Activated T-helper 1 cell treated with anti-CD3 and anti-CD28 coated beads, Interleukin-12 subunit alpha, Interleukin-12 subunit beta, Interleukin-2, Interleukin-4 antibody, amounts not matched to agents 30 ng/mL and 10 ng/mL and 1 ng/mL, durations not matched to agents 14 hours and 24 hours and 36 hours (primary cell): ENCODE data around the gene CABLES1. TPM values are rescaled to one million over a fixed set of nuclear protein-coding genes. Genes with fewer than 3 reads are reported as not detected.
"Not testable (repeated sequence)": the region's sequence is repeated elsewhere in the genome, so short reads cannot be mapped to it uniquely, and the experiment has no call there.

Experiments used
- DNase-seq: peaks from one replicate; pipeline ENCODE4 v3.0.0; 2021; ENCODE audit warnings: low spot score
- H3K27ac Mint-ChIP-seq: one replicate; pipeline ENCODE4 v1.8.0; 2021; ENCODE audit warnings: mild to moderate bottlenecking, mixed read lengths
- H3K27me3 Mint-ChIP-seq: one replicate; pipeline ENCODE4 v1.8.0; 2022; ENCODE audit warnings: mild to moderate bottlenecking, moderate library complexity, mixed read lengths; ENCODE audit not compliant: insufficient read depth
- H3K36me3 Mint-ChIP-seq: one replicate; pipeline ENCODE4 v1.8.0; 2021; ENCODE audit warnings: low read depth, mixed read lengths
- H3K4me1 Mint-ChIP-seq: one replicate; pipeline ENCODE4 v1.8.0; 2021; ENCODE audit warnings: low read depth, mixed read lengths
- H3K4me3 Mint-ChIP-seq: one replicate; pipeline ENCODE4 v1.8.0; 2021; ENCODE audit warnings: mild to moderate bottlenecking, moderate library complexity, mixed read lengths
- H3K9me3 Mint-ChIP-seq: one replicate; pipeline ENCODE4 v1.8.0; 2021; ENCODE audit warnings: mixed read lengths
- intact Hi-C: fragments of 100-400 bp; cut with micrococcal nuclease; formaldehyde crosslinking; loops from one replicate; pipeline ENCODE4 v1.15.1; 2024
- total RNA-seq: library from RNA; stranded (reverse); gene quantifications from 2 replicates; pipeline ENCODE4 v1.2.3, GENCODE V29; 2022

The CABLES1 gene, protein sequence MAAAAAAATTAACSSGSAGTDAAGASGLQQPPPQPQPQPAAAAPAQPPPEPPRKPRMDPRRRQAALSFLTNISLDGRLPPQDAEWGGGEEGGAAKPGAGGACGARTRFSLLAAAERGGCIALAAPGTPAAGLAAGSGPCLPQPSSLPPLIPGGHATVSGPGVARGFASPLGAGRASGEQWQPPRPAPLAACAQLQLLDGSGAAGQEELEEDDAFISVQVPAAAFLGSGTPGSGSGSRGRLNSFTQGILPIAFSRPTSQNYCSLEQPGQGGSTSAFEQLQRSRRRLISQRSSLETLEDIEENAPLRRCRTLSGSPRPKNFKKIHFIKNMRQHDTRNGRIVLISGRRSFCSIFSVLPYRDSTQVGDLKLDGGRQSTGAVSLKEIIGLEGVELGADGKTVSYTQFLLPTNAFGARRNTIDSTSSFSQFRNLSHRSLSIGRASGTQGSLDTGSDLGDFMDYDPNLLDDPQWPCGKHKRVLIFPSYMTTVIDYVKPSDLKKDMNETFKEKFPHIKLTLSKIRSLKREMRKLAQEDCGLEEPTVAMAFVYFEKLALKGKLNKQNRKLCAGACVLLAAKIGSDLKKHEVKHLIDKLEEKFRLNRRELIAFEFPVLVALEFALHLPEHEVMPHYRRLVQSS
- total RNA-seq, result 3.1 and 3.2 TPM in 2 replicates

DNA sequence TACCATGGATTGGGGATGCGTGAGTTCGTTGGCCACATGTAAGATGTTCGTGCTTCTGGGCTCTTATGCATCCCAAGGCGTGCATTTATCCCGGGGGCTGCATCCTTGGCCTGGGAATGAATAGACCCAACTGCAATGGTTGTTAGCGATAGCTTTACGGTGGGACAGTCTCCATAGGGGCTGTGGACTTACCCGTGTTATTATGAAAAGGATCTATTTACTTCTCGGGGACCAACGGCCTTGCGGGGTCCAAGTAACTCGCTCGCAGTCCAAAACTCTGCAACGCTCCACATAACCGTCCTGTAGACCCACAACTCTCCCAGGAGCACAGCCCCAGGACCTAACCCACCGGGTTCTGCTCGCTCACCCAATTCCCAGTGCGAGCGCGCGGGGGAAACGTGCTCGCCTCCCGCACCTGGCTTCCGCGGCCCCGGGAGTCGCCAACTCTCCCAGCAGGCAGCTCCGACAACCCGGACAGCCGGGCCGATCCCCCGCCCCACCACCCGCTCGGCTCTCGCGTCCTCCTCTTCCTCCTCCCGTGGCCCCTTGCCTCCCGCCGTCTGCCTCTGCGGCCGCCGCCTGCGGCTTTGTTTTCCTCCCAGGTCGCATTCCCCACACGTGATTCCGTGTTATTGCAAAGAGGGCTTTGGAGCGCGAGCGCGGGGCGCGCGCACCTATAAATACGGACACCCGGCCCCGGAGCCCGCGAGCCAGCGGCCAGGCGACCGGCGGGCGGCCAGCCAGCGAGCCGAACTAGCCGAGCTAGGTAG is at the start of gene CABLES1:
Gene CABLES1 (plus strand): TSS at position 706 of the 770 bp plus-strand sequence. CDS start 278 bp downstream, outside the sequence.
- H3K4me3 Mint-ChIP-seq, result peak within 1 kb of the TSS; percentile 76
- peaks cover 33% of the 10 kb centered on the region for H3K27me3 Mint-ChIP-seq
- H3K4me1 Mint-ChIP-seq, result peaks cover 29% of the 10 kb centered on the region
- no peaks in the 10 kb centered on the region for H3K9me3 Mint-ChIP-seq
- peak within 1 kb of the TSS; percentile 7 for H3K27ac Mint-ChIP-seq
- peaks cover 2% of the 10 kb centered on the region for H3K36me3 Mint-ChIP-seq
- intact Hi-C loops, result loop anchor here (2.0 to 10.0 kb wide), 7 partner anchors 63 to 450 kb away; partner anchors contain the start of genes NPC1 and RBBP8
- no peak for DNase-seq

GRCh38 chr18:23087352-23087751 is 47.9 kb upstream of the CABLES1 start:
- intact Hi-C loops, result no loop called here

DNA sequence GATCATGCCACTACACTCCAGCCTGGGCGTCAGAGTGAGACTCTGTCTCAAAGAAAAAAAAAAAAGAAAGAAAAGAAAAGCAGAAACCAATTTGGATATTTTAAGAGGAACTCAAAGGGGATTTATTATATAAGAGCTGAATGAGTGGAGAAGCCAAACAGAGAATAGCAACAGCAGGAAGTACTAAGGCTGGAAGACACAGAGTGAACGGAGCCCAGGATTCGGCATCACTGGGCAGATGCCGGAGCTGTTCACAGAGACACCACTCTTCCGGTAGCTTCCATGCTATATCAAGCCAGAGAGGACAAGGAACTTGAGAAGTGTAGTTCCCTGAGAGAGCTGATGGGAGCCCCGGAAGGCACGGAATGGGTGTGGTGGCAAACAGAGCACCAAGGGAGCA is 47.0 kb upstream of the CABLES1 start:
- Mint-ChIP-seq H3K4me1 (peaks cover 6% of the 10 kb centered on the region), H3K27me3 (peaks cover 18% of the 10 kb centered on the region), H3K36me3 (no peaks in the 10 kb centered on the region), H3K9me3 (no peaks in the 10 kb centered on the region), H3K27ac (no peak overlapping the region), H3K4me3 (no peak overlapping the region)
- DNase-seq, result no peak
- intact Hi-C loops, result no loop called here

More at GRCh38 chr18:23087352-23087751, 47.9 kb upstream of the CABLES1 start:
- Mint-ChIP-seq H3K27me3 (peaks cover 21% of the 10 kb centered on the region), H3K27ac (no peak overlapping the region), H3K36me3 (no peaks in the 10 kb centered on the region), H3K4me1 (peaks cover 6% of the 10 kb centered on the region), H3K9me3 (no peaks in the 10 kb centered on the region), H3K4me3 (no peak overlapping the region)
- DNase-seq, result no peak

- H3K4me3 Mint-ChIP-seq, DNase-seq, H3K4me1 Mint-ChIP-seq, H3K36me3 Mint-ChIP-seq, H3K9me3 Mint-ChIP-seq, intact Hi-C loops, H3K27ac Mint-ChIP-seq: not testable (repeated sequence)
- peaks cover 19% of the 10 kb centered on the region for H3K27me3 Mint-ChIP-seq
Observed at GRCh38 chr18:23091017-23091993, 44.0 kb upstream of the CABLES1 start.

DNA sequence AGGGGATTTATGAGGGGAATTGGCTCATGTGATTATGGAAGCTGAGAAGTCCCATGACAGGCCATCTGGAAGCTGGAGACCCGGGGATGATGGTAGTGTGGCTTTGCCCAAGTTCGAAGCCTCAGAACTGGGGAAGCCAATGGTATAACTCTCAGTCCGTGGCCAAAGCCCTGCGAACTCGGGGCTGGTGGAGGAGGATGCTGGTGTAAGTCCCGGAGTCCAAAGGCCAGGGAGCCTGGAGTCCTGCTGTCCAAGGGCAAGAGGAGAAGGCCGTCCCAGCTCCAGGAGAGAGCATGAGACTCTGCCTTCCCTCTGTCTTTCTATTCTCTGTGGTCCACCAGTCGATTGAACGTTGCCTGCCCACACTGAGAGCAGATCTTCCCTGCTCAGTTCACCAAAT is 43.2 kb upstream of the CABLES1 start:
- intact Hi-C loops, result no loop called here
- no peak overlapping the region for H3K27ac Mint-ChIP-seq
- H3K9me3 Mint-ChIP-seq, result no peaks in the 10 kb centered on the region
- no peak for DNase-seq
- H3K27me3 Mint-ChIP-seq, result peaks cover 14% of the 10 kb centered on the region
- peaks cover 6% of the 10 kb centered on the region for H3K4me1 Mint-ChIP-seq
- H3K4me3 Mint-ChIP-seq, result no peak overlapping the region
- no peaks in the 10 kb centered on the region for H3K36me3 Mint-ChIP-seq

DNA sequence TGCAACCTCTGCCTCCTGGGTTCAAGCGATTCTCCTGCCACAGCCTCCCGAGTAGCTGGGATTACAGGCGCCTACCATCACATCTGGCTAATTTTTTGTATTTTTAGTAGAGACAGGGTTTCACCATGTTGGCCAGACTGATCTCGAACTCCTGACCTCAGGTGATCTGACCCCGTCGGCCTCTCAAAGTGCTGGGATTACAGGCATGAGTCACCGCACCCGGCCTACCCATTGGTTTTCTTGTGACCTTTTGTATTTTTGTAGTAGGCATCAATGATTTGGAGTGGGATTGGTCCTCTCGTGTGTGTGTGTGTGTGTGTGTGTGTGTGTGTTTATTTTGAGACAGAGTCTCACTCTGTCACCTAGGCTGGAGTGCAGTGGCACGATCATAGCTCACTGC is 42.2 kb upstream of the CABLES1 start:
- DNase-seq, H3K27ac Mint-ChIP-seq, intact Hi-C loops: not testable (repeated sequence)

DNA sequence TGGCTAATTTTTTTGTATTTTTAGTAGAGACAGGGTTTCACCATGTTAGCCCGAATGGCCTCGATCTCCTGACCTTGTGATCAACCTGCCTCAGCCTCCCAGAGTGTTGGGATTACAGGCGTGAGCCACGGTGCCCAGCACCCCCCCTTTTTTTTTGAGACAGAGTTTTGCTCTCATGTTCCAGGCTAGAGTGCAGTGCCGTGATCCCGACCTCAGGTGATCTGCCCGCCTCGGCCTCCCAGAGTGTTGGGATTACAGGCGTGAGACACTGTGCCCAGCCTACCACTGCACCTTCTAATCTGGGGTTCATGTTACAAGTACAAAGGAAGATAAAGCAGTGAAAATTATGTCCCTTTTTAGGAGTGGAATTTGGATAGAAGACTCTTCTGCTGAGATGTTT is 41.5 kb upstream of the CABLES1 start:
- no peaks in the 10 kb centered on the region for H3K36me3 Mint-ChIP-seq

More for the DNA sequence above, 42.2 kb upstream of the CABLES1 start:
- not testable (repeated sequence) for H3K36me3 Mint-ChIP-seq, H3K4me1 Mint-ChIP-seq, H3K4me3 Mint-ChIP-seq, H3K9me3 Mint-ChIP-seq
- H3K27me3 Mint-ChIP-seq, result peaks cover 13% of the 10 kb centered on the region

DNA sequence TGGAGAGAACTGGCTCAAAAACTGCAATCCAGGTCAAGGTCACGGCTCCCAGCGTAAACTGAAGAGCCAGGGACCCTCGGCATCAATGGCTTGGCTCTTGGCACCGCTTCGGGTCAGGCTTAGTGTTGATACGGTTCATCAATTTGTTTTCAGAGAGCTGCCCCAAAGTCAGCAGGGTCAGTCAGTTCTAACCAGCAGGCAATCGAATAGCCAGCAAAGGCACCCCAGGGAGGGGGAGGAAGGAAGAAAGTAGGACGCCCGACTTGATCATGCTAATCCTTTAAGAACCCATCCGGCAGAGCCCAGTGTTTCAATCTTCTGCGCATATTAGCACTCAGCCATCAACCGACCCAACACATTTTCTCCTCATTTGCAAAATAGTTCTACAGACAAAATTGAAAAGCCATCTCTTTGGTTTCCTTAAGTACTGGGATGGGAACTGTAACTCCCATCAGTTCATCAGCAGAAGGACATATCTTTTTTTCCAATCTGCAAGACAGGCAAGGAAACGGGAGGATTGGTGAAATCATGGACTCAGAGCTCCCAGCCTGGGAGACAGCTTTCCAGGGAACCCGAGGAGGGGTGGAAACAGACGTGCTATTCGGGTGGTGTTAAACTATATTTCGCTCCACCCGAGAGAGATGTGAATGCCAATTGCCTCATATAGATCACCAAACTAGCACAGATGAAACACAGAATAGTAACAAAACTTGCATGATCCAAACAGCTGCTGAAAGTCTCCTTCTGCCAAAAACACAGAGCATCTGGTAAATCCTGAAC is 40.7 kb upstream of the CABLES1 start:
- no peak overlapping the region for H3K4me3 Mint-ChIP-seq
- H3K9me3 Mint-ChIP-seq, result no peaks in the 10 kb centered on the region
- H3K27me3 Mint-ChIP-seq, result peaks cover 10% of the 10 kb centered on the region
- H3K36me3 Mint-ChIP-seq, result no peaks in the 10 kb centered on the region
- intact Hi-C loops, result no loop called here
- no peak for DNase-seq
- no peak overlapping the region for H3K27ac Mint-ChIP-seq
- H3K4me1 Mint-ChIP-seq, result peaks cover 6% of the 10 kb centered on the region

More for the DNA sequence above, 41.5 kb upstream of the CABLES1 start:
- peaks cover 6% of the 10 kb centered on the region for H3K4me1 Mint-ChIP-seq
- H3K27ac Mint-ChIP-seq, result no peak overlapping the region
- H3K9me3 Mint-ChIP-seq, result no peaks in the 10 kb centered on the region
- no peak for DNase-seq
- H3K4me3 Mint-ChIP-seq, result no peak overlapping the region
- H3K27me3 Mint-ChIP-seq, result peaks cover 10% of the 10 kb centered on the region
- intact Hi-C loops, result no loop called here

DNA sequence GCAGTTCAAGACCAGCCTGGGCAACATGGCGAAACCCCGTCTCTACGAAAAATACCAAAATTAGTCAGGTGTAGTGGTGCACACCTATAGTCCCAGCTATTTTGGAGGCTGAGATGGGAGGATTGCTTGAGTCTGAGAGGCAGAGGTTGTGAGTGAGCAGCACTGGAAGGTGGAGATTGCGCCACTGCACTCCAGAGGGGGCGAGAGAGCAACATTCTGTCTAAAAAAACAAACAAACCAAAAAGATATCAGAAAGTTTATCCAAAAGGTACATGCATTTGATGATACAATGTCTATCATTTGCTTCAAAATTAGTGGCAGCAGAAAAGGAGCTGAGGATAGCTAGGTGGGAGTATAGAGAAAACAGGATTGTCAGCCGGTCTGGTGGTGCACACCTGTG is 39.8 kb upstream of the CABLES1 start:
- peaks cover 10% of the 10 kb centered on the region for H3K27me3 Mint-ChIP-seq
- no peak for DNase-seq
- peaks cover 6% of the 10 kb centered on the region for H3K4me1 Mint-ChIP-seq
- H3K4me3 Mint-ChIP-seq, result no peak overlapping the region
- no peaks in the 10 kb centered on the region for H3K9me3 Mint-ChIP-seq
- intact Hi-C loops, result no loop called here
- H3K36me3 Mint-ChIP-seq, result no peaks in the 10 kb centered on the region
- no peak overlapping the region for H3K27ac Mint-ChIP-seq

DNA sequence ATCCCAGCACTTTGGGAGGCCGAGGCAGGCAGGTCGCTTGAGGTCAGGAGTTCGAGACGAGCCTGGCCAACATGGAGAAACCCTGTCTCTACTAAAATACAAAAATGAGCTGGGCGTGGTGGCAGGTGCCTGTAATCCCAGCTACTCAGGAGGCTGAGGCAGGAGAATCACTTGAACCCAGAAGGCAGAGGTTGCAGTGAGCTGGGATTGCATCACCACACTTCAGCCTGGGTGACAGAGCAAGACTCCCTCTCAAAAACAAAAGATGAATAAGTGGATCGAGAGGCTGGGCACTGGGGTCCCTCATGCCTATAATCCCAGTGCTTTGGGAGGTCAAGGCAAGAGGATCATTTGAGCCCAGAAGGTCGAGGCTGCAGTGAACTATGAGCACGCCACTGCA is 38.3 kb upstream of the CABLES1 start:
- peaks cover 10% of the 10 kb centered on the region for H3K27me3 Mint-ChIP-seq
- H3K27ac Mint-ChIP-seq, H3K4me1 Mint-ChIP-seq, DNase-seq, intact Hi-C loops, H3K4me3 Mint-ChIP-seq, H3K36me3 Mint-ChIP-seq, H3K9me3 Mint-ChIP-seq: not testable (repeated sequence)

- Mint-ChIP-seq H3K4me3 (no peak overlapping the region), H3K36me3 (no peaks in the 10 kb centered on the region), H3K27ac (no peak overlapping the region), H3K4me1 (no peaks in the 10 kb centered on the region), H3K9me3 (no peaks in the 10 kb centered on the region), H3K27me3 (peaks cover 7% of the 10 kb centered on the region)
- no peak for DNase-seq
- intact Hi-C loops, result no loop called here
Observed at GRCh38 chr18:23099621-23100020, 35.7 kb upstream of the CABLES1 start.
